C1 segment of cervical spinal cord (tissue), 14 donors: Measurements from ENCODE around the gene SCNN1A.

Source experiments
- DNase-seq, 14 donors: peaks; one replicate each; lab custom pipeline; 2025; lab: John Stamatoyannopoulos, UW

SCNN1A gene

GRCh38 chr12:6319446-6319845 is 55.9 kb downstream of the SCNN1A start:
- DNase-seq, result no peak

GRCh38 chr12:6318440-6318879 is 56.9 kb downstream of the SCNN1A start:
- no peak for DNase-seq

GRCh38 chr12:6317693-6318439 is 57.5 kb downstream of the SCNN1A start:
- DNase-seq, result no peak

DNA sequence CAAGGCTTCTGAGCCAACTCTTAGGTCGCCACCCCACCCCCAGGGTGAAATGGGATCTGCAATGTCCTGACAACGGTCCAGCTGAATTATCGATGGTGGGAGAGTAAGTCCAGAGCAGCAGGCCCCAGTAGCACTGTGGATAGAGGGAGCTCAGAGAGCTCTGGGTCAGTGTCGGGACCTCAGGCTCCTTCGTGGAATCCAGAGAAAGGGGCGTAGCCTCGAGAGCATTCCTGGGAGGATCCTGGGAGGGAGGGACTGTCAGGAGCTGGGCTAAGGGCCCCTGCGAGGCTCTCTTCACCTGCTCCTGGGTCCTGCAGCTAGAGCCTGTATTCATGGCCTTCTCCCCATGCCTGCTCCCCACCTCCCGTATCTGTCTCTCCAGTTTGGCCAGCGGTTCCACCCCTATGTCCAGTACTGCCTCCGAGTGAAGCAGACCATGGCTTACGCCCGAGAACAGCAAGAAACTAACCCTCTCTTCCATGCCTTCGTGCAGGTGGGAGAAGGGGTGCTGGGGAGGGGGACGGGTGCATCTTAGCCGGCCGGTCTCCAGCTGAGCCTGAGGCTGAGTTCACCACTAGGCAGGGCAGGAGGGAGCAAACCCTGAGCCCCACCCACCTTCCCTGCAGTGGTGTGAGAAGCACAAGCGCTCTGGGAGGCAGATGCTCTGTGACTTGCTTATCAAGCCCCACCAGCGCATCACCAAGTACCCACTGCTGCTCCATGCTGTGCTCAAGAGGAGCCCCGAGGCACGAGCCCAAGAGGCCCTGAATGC is 58.3 kb downstream of the SCNN1A start:
- no peak for DNase-seq

DNA sequence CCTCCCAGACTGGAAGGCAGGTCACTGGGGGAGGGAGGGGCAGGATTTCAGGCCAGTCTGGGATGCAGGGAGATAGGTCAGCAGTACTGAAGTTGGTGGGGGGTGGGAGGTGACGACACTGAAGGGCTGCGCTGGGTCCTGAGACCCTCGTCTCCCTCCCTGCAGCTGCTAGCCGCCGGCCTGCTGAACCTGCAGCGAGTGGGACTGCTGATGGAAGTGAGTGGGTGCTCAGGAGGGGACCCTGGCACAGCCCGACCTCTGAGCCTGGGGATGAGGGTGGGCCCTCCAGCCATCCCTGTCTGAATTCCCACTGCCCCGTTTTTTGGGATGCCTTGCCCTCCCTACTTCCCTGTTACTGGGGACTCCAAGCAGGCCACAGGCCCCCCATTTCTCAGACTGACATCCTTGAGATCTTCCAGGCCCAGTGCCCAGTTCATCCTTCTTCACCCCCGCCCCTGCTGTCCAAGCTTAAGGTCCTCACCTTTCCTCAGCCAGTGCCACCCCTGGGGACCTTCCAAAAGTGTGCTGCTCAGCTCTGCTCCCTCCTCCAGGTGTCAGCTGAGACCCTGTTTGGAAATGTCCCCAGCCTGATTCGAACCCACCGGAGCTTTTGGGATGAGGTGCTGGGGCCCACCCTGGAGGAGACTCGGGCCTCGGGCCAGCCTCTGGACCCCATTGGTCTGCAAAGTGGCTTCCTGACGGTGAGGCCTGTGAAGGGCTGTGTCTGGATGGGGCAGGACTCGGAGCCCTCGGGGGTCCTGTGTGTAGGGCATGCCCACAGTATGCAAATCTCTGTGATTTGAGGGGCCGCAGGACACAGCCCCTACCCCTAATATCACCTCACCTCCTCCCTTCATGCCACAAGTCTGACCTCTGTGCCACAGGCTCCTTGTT is 59.4 kb downstream of the SCNN1A start:
- DNase-seq, result no peak

GRCh38 chr12:6315184-6315583 is 60.2 kb downstream of the SCNN1A start:
- no peak for DNase-seq

DNA sequence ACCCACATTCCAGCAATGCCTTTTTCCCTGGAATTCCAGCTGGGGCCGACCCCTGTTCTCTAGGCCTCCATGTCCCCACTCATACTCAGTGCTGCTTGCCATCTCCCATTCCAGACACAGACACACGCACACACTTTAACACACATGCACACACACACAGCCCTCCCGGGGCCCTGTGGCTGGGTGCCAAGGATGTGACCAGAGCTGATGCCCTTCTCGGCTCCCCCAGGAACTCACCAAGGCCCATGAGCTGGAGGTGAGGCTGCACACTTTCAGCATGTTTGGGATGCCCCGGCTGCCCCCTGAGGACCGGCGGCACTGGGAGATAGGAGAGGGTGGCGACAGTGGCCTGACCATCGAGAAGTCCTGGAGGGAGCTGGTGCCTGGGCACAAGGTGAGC is 60.6 kb downstream of the SCNN1A start:
- no peak for DNase-seq

GRCh38 chr12:6313326-6313940 is 61.9 kb downstream of the SCNN1A start:
- DNase-seq, result no peak

GRCh38 chr12:6312529-6313325 is 62.6 kb downstream of the SCNN1A start:
- DNase-seq, result no peak

GRCh38 chr12:6311822-6312528 is 63.4 kb downstream of the SCNN1A start:
- DNase-seq, result no peak

GRCh38 chr12:6310771-6311610 is 64.4 kb downstream of the SCNN1A start:
- no peak for DNase-seq

- DNase-seq, result peak in 4 of 14 donors; percentile 3 to 33 (median 15)
Observed at GRCh38 chr12:6307529-6307928, 67.8 kb downstream of the SCNN1A start.

- DNase-seq, result no peak
Observed at GRCh38 chr12:6306599-6307220, 68.7 kb downstream of the SCNN1A start.

GRCh38 chr12:6306151-6306550 is 69.2 kb downstream of the SCNN1A start:
- DNase-seq, result no peak

DNA sequence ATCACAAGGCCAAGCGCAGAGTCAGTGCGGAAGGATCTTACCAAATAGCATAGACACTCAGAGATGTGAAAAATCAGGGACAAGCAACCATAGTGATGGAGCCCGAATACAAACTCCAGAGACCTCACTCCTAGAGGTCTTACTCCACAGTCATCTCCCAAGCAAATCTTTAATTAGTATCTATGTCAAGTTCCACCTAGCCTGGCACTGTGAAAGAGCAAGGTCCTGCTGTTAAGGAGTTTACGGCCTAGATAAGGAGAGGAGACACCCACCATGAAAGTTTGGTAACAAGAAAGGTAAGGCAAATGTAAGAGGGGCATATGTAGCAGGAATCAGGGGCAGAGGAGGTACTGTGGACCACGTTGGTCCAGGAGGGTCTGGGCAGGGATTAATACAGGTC is 72.3 kb downstream of the SCNN1A start:
- DNase-seq, result no peak

DNA sequence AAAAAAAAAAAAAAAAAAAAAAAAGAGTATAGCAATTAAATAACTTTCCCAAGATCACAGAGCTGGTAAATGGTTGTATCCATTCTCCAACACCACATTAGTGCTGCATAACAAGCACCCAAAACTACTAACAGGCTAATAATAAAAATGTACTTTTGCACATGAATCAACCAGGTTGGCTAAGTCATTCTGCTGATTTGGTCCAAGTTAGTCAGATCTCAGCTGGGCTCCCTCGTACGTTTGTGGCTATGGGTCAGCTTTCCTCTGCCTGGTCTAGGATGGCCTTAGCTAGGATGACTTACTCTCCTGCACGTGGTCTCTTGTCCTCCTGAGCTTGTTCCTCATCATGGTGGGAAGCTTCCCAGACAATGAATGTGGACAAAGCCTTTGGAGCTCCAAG is 72.7 kb downstream of the SCNN1A start:
- no peak for DNase-seq

- no peak for DNase-seq
Observed at GRCh38 chr12:6301721-6302120, 73.6 kb downstream of the SCNN1A start.

DNA sequence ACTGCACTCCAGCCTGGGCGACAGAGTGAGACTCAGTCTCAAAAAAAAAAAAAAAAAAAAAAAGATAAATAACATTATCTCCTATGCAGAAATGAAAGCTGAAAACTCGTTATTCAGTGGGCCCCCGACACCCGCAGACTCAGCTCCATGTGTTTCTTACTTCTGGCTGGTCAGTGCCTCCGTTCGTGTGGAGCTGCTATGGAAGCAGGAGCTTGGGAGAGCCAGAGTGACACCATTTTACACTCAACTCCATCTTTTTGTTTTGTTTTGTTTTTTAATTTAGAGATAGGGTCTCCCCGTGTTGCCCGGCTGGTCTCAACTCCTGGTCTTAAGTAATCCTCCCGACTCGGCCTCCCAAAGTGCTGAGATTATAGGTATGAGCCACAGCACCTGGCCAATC is 78.2 kb downstream of the SCNN1A start:
- no peak for DNase-seq
